NT2/D1 (cell line): Measurements from ENCODE around the gene NPIPA5.
"Not testable (repeated sequence)": the region's sequence is repeated elsewhere in the genome, so short reads cannot be mapped to it uniquely, and the experiment has no call there.

Experiments used
- DNase-seq: peaks from one replicate; pipeline ENCODE4 v3.0.0-alpha.2; 2011; ENCODE audit warnings: low read depth, low spot score
- H3K27me3 ChIP-seq: 2 replicates; pipeline ENCODE4 v1.6.0; 2011; ENCODE audit warnings: mild to moderate bottlenecking; ENCODE audit not compliant: insufficient read length, insufficient read depth
- H3K36me3 ChIP-seq: 2 replicates; pipeline ENCODE4 v1.6.1; 2011; ENCODE audit warnings: mild to moderate bottlenecking, low read length, mixed read lengths; ENCODE audit not compliant: insufficient read depth, insufficient read length
- H3K4me1 ChIP-seq: 2 replicates; pipeline ENCODE4 v1.5.1; 2011; ENCODE audit not compliant: insufficient read depth, insufficient read length
- H3K4me3 ChIP-seq: 2 replicates; pipeline ENCODE4 v1.5.1; 2011; ENCODE audit warnings: low read depth; ENCODE audit not compliant: insufficient read length
- H3K9ac ChIP-seq: 2 replicates; pipeline ENCODE4 v1.6.0; 2011; ENCODE audit warnings: low read depth; ENCODE audit not compliant: insufficient read length
- H3K9me3 ChIP-seq: 2 replicates; pipeline ENCODE4 v1.5.1; 2011; ENCODE audit warnings: mild to moderate bottlenecking, low read length; ENCODE audit not compliant: insufficient read depth
- SUZ12 ChIP-seq: IDR thresholded peaks from 2 replicates; pipeline ENCODE4 v1.6.1; 2011; ENCODE audit not compliant: insufficient read length, insufficient read depth; ENCODE audit errors: extremely low read depth
- YY1 ChIP-seq: IDR thresholded peaks from 2 replicates; pipeline ENCODE4 v1.6.1; 2011; ENCODE audit not compliant: insufficient read length, insufficient read depth
- ZNF274 ChIP-seq: IDR thresholded peaks from 2 replicates; pipeline ENCODE4 v1.6.1; 2011; ENCODE audit warnings: mild to moderate bottlenecking, low read depth, low read length

NPIPA5 gene

GRCh38 chr16:15415511-15415985 is 37.5 kb upstream of the NPIPA5 start:
- TF ChIP-seq ZNF274 = no peak
- TF ChIP-seq YY1 = no peak
- no peak for TF ChIP-seq SUZ12
- DNase-seq = no peak
- H3K4me3 ChIP-seq = no peak overlapping the region

GRCh38 chr16:15409476-15409875 is 31.4 kb upstream of the NPIPA5 start:
- H3K27me3 ChIP-seq, H3K4me1 ChIP-seq, DNase-seq, H3K4me3 ChIP-seq, H3K36me3 ChIP-seq, H3K9me3 ChIP-seq, H3K9ac ChIP-seq: not testable (repeated sequence)

More at GRCh38 chr16:15415511-15415985, 37.5 kb upstream of the NPIPA5 start:
- H3K9ac ChIP-seq = no peak overlapping the region
- no peaks in the 10 kb centered on the region for H3K4me1 ChIP-seq
- no peaks in the 10 kb centered on the region for H3K9me3 ChIP-seq
- no peaks in the 10 kb centered on the region for H3K27me3 ChIP-seq
- H3K36me3 ChIP-seq = no peaks in the 10 kb centered on the region

GRCh38 chr16:15407756-15408155 is 29.7 kb upstream of the NPIPA5 start:
- H3K4me3 ChIP-seq, H3K4me1 ChIP-seq, H3K27me3 ChIP-seq, H3K36me3 ChIP-seq, H3K9me3 ChIP-seq, H3K9ac ChIP-seq, DNase-seq: not testable (repeated sequence)

GRCh38 chr16:15404792-15405191 is 26.7 kb upstream of the NPIPA5 start:
- Histone ChIP-seq H3K4me3 (no peak overlapping the region), H3K4me1 (peaks cover 3% of the 10 kb centered on the region), H3K27me3 (no peaks in the 10 kb centered on the region), H3K9ac (no peak overlapping the region), H3K36me3 (no peaks in the 10 kb centered on the region), H3K9me3 (no peaks in the 10 kb centered on the region)
- no peak for DNase-seq
- TF ChIP-seq SUZ12 (no peak), ZNF274 (no peak), YY1 (no peak)

GRCh38 chr16:15404091-15404490 is 26.0 kb upstream of the NPIPA5 start:
- not testable (repeated sequence) for H3K27me3 ChIP-seq, H3K9me3 ChIP-seq, DNase-seq, H3K4me3 ChIP-seq, H3K9ac ChIP-seq, H3K4me1 ChIP-seq, H3K36me3 ChIP-seq

- Histone ChIP-seq H3K4me3 (no peak overlapping the region), H3K9ac (no peak overlapping the region), H3K36me3 (no peaks in the 10 kb centered on the region), H3K9me3 (no peaks in the 10 kb centered on the region), H3K4me1 (peaks cover 3% of the 10 kb centered on the region), H3K27me3 (no peaks in the 10 kb centered on the region)
- no peak for TF ChIP-seq YY1
- no peak for TF ChIP-seq SUZ12
- TF ChIP-seq ZNF274 = no peak
- peak; percentile 50 for DNase-seq
These were observed 25.4 kb upstream of the NPIPA5 start for GRCh38 chr16:15403392-15403995.

GRCh38 chr16:15401972-15402371 is 23.9 kb upstream of the NPIPA5 start:
- TF ChIP-seq ZNF274 (no peak), YY1 (no peak), SUZ12 (no peak)
- no peak overlapping the region for H3K9ac ChIP-seq
- H3K4me1 ChIP-seq = peaks cover 3% of the 10 kb centered on the region
- no peaks in the 10 kb centered on the region for H3K27me3 ChIP-seq
- no peak for DNase-seq
- H3K36me3 ChIP-seq = no peaks in the 10 kb centered on the region
- H3K4me3 ChIP-seq = no peak overlapping the region
- H3K9me3 ChIP-seq = no peaks in the 10 kb centered on the region

GRCh38 chr16:15400314-15400713 is 22.2 kb upstream of the NPIPA5 start:
- H3K36me3 ChIP-seq, H3K4me3 ChIP-seq, H3K9ac ChIP-seq, DNase-seq, H3K4me1 ChIP-seq, H3K9me3 ChIP-seq, H3K27me3 ChIP-seq: not testable (repeated sequence)
